Activated naive CD4-positive, alpha-beta T cell treated with anti-CD3 and anti-CD28 coated beads for 36 hours (primary cell): ENCODE measurements around the gene SMU1. TPM values are rescaled to one million over a fixed set of nuclear protein-coding genes. Genes with fewer than 3 reads are reported as not detected.
A peak's percentile ranks its signal among the peaks of the same experiment; 100 is the strongest.

ENCODE experiments used
- CTCF ChIA-PET: fragments of 350-600 bp; sonication (Branson Sonifier 250); formaldehyde crosslinking; loops from one replicate; lab custom pipeline; 2021; ENCODE audit warnings: antibody characterized with exemption; lab: Charles Lee
- DNase-seq: peaks from one replicate; pipeline ENCODE4 v3.0.0-alpha.2; 2020
- H3K27ac Mint-ChIP-seq: one replicate; pipeline ENCODE4 v1.8.0; 2021; ENCODE audit warnings: mild to moderate bottlenecking, mixed read lengths
- H3K27me3 Mint-ChIP-seq: one replicate; pipeline ENCODE4 v1.8.0; 2021; ENCODE audit warnings: low read depth, mixed read lengths
- H3K36me3 Mint-ChIP-seq: one replicate; pipeline ENCODE4 v1.8.0; 2021; ENCODE audit warnings: low read depth, mixed read lengths
- H3K4me1 Mint-ChIP-seq: one replicate; pipeline ENCODE4 v1.8.0; 2021; ENCODE audit warnings: low read depth, mixed read lengths
- H3K4me3 Mint-ChIP-seq: one replicate; pipeline ENCODE4 v1.8.0; 2021; ENCODE audit warnings: mild to moderate bottlenecking, moderate library complexity, mixed read lengths
- H3K9me3 Mint-ChIP-seq: one replicate; pipeline ENCODE4 v1.8.0; 2021; ENCODE audit warnings: mixed read lengths
- intact Hi-C: fragments of 100-400 bp; cut with micrococcal nuclease; formaldehyde crosslinking; loops from one replicate; pipeline ENCODE4 v1.15.1; 2023
- total RNA-seq, 2 experiments: library from RNA; stranded (reverse); gene quantifications; one replicate each; pipeline ENCODE4 v1.2.3, GENCODE V29; 2021

Gene SMU1
- total RNA-seq, 2 experiments from 2014 or later = 23.7 to 23.9 TPM

DNA sequence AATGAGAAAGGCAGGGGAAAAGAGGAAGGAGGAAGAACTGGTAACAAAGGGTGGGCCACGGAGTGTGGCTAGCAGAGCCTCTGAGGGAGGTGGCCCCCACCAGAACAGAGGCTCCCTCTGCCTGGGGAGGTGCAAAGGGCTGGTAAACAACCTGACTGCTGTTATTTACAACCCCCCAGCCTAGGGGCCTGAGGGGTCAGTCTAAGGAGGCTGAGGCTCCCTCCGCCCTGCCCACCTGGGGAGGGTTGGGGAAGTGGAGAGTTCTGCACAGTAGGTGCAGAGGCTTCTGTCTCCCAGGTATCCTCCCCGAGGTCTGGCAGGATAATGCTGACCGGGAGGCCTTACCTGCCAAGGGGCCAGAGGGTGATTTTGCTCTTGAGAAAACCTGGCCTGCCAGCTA, 35.6 kb upstream of the SMU1 start:
- CTCF ChIA-PET = interaction anchor here (1.1 kb wide), 1 partner anchor 114 kb away, joined by 3 read pairs; no protein-coding TSS in a partner anchor
- H3K4me3 Mint-ChIP-seq = no peak overlapping the region
- peak overlapping the region; percentile 9 for H3K27ac Mint-ChIP-seq
- no peaks in the 10 kb centered on the region for H3K9me3 Mint-ChIP-seq
- H3K4me1 Mint-ChIP-seq = peaks cover 15% of the 10 kb centered on the region
- H3K36me3 Mint-ChIP-seq = peaks cover 15% of the 10 kb centered on the region
- DNase-seq = no peak
- intact Hi-C loops = no loop called here
- H3K27me3 Mint-ChIP-seq = no peaks in the 10 kb centered on the region

- DNase-seq = no peak
- H3K4me1 Mint-ChIP-seq = peaks cover 11% of the 10 kb centered on the region
- CTCF ChIA-PET = interaction anchor here (0.7 to 1.1 kb wide), 2 partner anchors 58 to 115 kb away, joined by 3 read pairs; no protein-coding TSS in a partner anchor
- H3K27ac Mint-ChIP-seq = peak overlapping the region; percentile 9
- no peaks in the 10 kb centered on the region for H3K9me3 Mint-ChIP-seq
- intact Hi-C loops = loop anchor here (2.0 kb wide), 2 partner anchors 31 to 55 kb away; partner anchors contain the start of gene B4GALT1
- H3K27me3 Mint-ChIP-seq = no peaks in the 10 kb centered on the region
- H3K36me3 Mint-ChIP-seq = peaks cover 12% of the 10 kb centered on the region
- H3K4me3 Mint-ChIP-seq = no peak overlapping the region
Observed at GRCh38 chr9:33111631-33112030, 35.2 kb upstream of the SMU1 start.

- CTCF ChIA-PET = interaction anchor here (1.1 kb wide), 1 partner anchor 115 kb away, joined by 3 read pairs; no protein-coding TSS in a partner anchor
- Mint-ChIP-seq H3K4me1 (peaks cover 11% of the 10 kb centered on the region), H3K36me3 (peaks cover 9% of the 10 kb centered on the region), H3K9me3 (no peaks in the 10 kb centered on the region), H3K27me3 (no peaks in the 10 kb centered on the region), H3K4me3 (no peak overlapping the region), H3K27ac (no peak overlapping the region)
- intact Hi-C loops = loop anchor here (1.0 to 2.0 kb wide), 3 partner anchors 30 to 56 kb away; partner anchors contain the start of gene B4GALT1
- DNase-seq = no peak
Observed at GRCh38 chr9:33110686-33111085, 34.2 kb upstream of the SMU1 start.

DNA sequence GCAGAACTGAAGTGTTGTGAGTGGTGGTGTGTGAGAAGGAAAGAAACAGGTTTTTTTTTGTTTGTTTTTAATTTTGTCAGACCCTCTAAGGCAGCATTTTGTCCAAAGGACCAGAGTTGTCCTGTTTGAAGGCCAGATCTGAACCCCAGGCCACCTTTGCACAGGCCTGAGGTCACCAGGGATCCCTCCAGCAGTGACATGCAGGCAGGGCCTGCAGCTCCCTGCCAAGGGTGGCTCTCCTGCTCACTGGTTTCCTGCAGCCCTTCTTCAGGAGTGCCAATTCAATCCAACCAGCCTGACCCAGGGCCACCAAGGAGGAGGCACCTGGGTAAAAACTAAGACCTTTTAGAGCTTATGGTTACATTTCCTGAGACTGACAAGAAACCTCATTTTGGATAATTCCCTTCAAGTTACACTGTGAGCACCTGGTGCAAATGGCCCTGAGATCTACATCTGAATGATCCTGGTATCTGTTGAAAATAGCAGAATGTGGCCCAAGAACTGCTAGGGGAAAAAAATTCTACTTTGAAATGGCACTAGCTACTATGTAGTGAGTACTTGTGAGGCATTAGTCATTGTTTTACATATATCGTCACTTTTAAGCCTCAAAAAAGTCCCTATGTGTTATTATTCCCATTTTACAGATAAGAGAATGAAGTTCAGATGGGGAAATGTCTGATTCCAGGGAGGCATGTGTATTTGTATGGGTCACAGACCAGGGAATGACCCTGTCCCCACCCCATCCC, 33.5 kb upstream of the SMU1 start:
- Mint-ChIP-seq H3K9me3 (no peaks in the 10 kb centered on the region), H3K4me3 (no peak overlapping the region), H3K27me3 (no peaks in the 10 kb centered on the region), H3K4me1 (peaks cover 11% of the 10 kb centered on the region), H3K27ac (peak overlapping the region; percentile 11), H3K36me3 (peaks cover 8% of the 10 kb centered on the region)
- CTCF ChIA-PET = interaction anchor here (0.6 to 1.4 kb wide), 3 partner anchors 16 to 116 kb away, joined by 3 read pairs; partner anchors contain the start of gene B4GALT1
- intact Hi-C loops = loop anchor here (1.0 to 2.0 kb wide), 3 partner anchors 29 to 57 kb away; partner anchors contain the start of gene B4GALT1
- DNase-seq = no peak

- H3K4me3 Mint-ChIP-seq = no peak overlapping the region
- peaks cover 7% of the 10 kb centered on the region for H3K36me3 Mint-ChIP-seq
- no peak overlapping the region for H3K27ac Mint-ChIP-seq
- DNase-seq = no peak
- CTCF ChIA-PET = interaction anchor here (0.6 to 1.4 kb wide), 2 partner anchors 17 to 117 kb away, joined by 3 read pairs; no protein-coding TSS in a partner anchor
- peaks cover 11% of the 10 kb centered on the region for H3K4me1 Mint-ChIP-seq
- no peaks in the 10 kb centered on the region for H3K27me3 Mint-ChIP-seq
- intact Hi-C loops = no loop called here
- no peaks in the 10 kb centered on the region for H3K9me3 Mint-ChIP-seq
Observed at GRCh38 chr9:33109097-33109496, 32.6 kb upstream of the SMU1 start.

DNA sequence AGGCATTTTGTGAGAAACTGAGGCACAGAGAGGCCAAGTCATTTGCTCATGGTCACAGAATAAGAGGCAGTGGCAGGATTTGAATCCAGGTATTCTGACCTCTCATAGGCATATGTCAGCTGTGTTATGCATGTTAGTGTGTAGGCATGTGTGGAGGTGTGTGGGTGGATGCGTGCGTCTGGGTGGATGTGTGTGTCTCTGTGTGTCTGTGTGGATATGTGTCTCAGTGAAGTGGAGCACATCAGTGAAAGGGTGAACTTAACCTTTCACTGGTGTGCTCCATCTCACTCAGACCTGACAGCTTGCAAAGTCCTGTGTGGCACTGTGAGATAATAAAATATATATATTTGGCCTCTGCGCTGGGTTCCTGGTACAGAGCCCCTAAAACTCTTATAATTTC, 32.0 kb upstream of the SMU1 start:
- no peaks in the 10 kb centered on the region for H3K27me3 Mint-ChIP-seq
- H3K9me3 Mint-ChIP-seq = no peaks in the 10 kb centered on the region
- H3K4me1 Mint-ChIP-seq = peaks cover 11% of the 10 kb centered on the region
- peaks cover 5% of the 10 kb centered on the region for H3K36me3 Mint-ChIP-seq
- H3K4me3 Mint-ChIP-seq = no peak overlapping the region
- no peak overlapping the region for H3K27ac Mint-ChIP-seq
- intact Hi-C loops = no loop called here
- CTCF ChIA-PET = no interaction called here
- DNase-seq = no peak

- peaks cover 5% of the 10 kb centered on the region for H3K36me3 Mint-ChIP-seq
- no peaks in the 10 kb centered on the region for H3K27me3 Mint-ChIP-seq
- DNase-seq = no peak
- peaks cover 11% of the 10 kb centered on the region for H3K4me1 Mint-ChIP-seq
- no peaks in the 10 kb centered on the region for H3K9me3 Mint-ChIP-seq
- CTCF ChIA-PET = no interaction called here
- intact Hi-C loops = no loop called here
- H3K27ac Mint-ChIP-seq = no peak overlapping the region
- H3K4me3 Mint-ChIP-seq = no peak overlapping the region
Observed at GRCh38 chr9:33107762-33108161, 31.3 kb upstream of the SMU1 start.

DNA sequence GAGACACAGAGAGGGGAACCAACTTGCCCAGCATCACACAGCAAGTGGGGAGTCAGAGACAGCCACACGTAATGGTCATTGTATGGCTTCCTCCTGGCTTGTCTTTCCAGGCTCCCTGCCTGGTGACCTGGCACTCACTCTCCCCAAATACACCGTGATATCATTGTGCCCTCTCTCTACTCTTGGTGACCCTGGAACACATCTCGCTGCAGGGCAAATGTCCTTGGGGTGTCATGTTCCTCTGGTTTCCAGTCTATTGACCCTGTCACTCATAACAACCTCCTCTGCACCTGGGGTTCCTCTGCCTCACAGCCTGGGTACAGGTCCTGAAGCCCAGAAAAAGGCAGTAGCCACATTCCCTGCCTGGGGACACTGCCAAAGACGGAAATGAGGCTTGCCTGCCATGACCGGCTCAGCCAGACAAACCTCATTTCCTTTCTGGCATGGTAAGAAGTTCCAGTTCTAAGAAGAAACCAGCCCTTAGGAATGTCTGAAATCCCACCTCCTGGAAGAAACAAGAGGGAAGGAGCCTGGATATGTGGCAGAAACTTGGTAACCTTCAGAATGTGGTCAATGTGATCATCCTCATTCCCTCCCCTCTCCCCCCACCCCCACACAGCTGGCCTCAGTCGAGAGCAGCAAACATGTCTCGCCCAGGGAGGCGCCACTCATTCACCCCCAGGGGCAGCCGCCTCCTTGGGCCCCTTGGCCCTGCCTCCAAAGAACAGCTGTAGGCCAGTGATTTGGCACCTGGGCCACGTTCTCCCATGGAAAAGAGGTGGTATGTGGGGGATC, 30.6 kb upstream of the SMU1 start:
- Mint-ChIP-seq H3K36me3 (peaks cover 3% of the 10 kb centered on the region), H3K4me3 (no peak overlapping the region), H3K27me3 (no peaks in the 10 kb centered on the region), H3K9me3 (no peaks in the 10 kb centered on the region), H3K4me1 (peaks cover 11% of the 10 kb centered on the region), H3K27ac (no peak overlapping the region)
- CTCF ChIA-PET = no interaction called here
- no peak for DNase-seq
- intact Hi-C loops = no loop called here

GRCh38 chr9:33106372-33106771, 29.9 kb upstream of the SMU1 start:
- H3K4me3 Mint-ChIP-seq = no peak overlapping the region
- intact Hi-C loops = no loop called here
- CTCF ChIA-PET = no interaction called here

GRCh38 chr9:33105959-33106358, 29.5 kb upstream of the SMU1 start:
- Mint-ChIP-seq H3K4me3 (no peak overlapping the region), H3K27ac (no peak overlapping the region), H3K27me3 (no peaks in the 10 kb centered on the region), H3K4me1 (peaks cover 11% of the 10 kb centered on the region), H3K9me3 (no peaks in the 10 kb centered on the region), H3K36me3 (no peaks in the 10 kb centered on the region)
- CTCF ChIA-PET = no interaction called here
- DNase-seq = no peak
- intact Hi-C loops = no loop called here

More at GRCh38 chr9:33106372-33106771, 29.9 kb upstream of the SMU1 start:
- no peaks in the 10 kb centered on the region for H3K36me3 Mint-ChIP-seq
- no peak for DNase-seq
- no peak overlapping the region for H3K27ac Mint-ChIP-seq
- H3K9me3 Mint-ChIP-seq = no peaks in the 10 kb centered on the region
- H3K4me1 Mint-ChIP-seq = peaks cover 11% of the 10 kb centered on the region
- H3K27me3 Mint-ChIP-seq = no peaks in the 10 kb centered on the region

- no peak for DNase-seq
- intact Hi-C loops = no loop called here
- no peaks in the 10 kb centered on the region for H3K36me3 Mint-ChIP-seq
- no peaks in the 10 kb centered on the region for H3K27me3 Mint-ChIP-seq
- H3K27ac Mint-ChIP-seq = no peak overlapping the region
- no peaks in the 10 kb centered on the region for H3K9me3 Mint-ChIP-seq
- H3K4me1 Mint-ChIP-seq = peaks cover 8% of the 10 kb centered on the region
- CTCF ChIA-PET = no interaction called here
- no peak overlapping the region for H3K4me3 Mint-ChIP-seq
Observed at GRCh38 chr9:33105504-33105903, 29.0 kb upstream of the SMU1 start.

- Mint-ChIP-seq H3K4me1 (no peaks in the 10 kb centered on the region), H3K4me3 (no peak overlapping the region), H3K27ac (no peak overlapping the region), H3K36me3 (no peaks in the 10 kb centered on the region), H3K9me3 (no peaks in the 10 kb centered on the region), H3K27me3 (no peaks in the 10 kb centered on the region)
- CTCF ChIA-PET = interaction anchor here (1.0 kb wide), 1 partner anchor 67 kb away, joined by 4 read pairs; no protein-coding TSS in a partner anchor
- DNase-seq = no peak
- intact Hi-C loops = no loop called here
Observed at GRCh38 chr9:33104401-33104800, 27.9 kb upstream of the SMU1 start.
